ENCODE data around the gene RAI14.

The RAI14 gene

DNA sequence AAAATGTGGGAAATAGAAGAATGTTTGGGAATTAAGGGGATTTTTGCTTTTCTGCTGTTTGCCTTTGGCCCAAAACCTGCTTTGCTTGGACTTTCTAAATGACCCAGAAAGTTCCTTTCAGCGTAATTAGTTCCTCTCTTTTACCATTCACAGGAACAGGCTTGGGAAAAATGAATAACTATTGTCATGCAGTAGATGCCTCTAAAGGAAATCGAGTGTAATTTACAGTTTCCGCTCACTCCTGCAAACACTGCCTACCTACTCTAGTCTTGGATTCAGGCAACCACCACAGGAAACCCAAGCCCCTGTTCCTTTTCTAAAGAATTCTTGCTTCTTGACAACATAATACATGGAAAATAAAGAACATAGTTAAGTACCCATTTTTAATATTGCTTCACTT, 207.8 kb downstream of the RAI14 start:
- no peak for FAIRE-seq
- TF ChIP-seq POLR2A (IDR thresholded peaks at IDR 0.05; ENCODE audit: low read depth, low read length): no peak
- no peak for TF ChIP-seq TAF1 (IDR thresholded peaks at IDR 0.05; ENCODE audit: low read depth, low read length)
- TF ChIP-seq SPI1 (IDR thresholded peaks at IDR 0.05; ENCODE audit: low read depth, low read length): no peak
- TF ChIP-seq POU2F2 (IDR thresholded peaks at IDR 0.05; ENCODE audit: low read depth, low read length): no peak
- TF ChIP-seq POLR2AphosphoS5 (IDR thresholded peaks at IDR 0.05; ENCODE audit: low read depth, low read length): no peak
- TF ChIP-seq PAX5 (IDR thresholded peaks at IDR 0.05; ENCODE audit: insufficient read depth, low read length, severe bottlenecking): no peak
- no peak for DNase-seq (ENCODE audit: insufficient read length, low spot score)

DNA sequence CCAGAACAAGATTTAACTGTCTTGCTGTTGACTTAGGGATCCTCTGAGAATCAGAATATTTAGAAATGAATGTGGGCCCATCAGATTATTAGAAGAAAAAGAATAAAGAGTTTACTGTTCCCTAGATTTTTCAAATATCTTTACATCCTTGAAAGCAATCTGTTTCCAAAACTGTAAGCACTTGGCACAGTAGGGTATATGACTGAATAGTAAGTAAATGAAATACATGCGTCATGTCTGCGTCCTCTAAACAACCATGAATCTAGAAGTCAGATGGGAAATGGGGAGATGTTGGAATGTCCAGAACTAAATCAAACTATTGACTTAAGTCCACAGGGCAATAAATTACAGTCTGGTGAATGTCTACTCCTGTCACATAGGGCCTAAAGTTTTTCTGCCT, 209.0 kb downstream of the RAI14 start:
- FAIRE-seq: no peak
- no peak for TF ChIP-seq PAX5 (IDR thresholded peaks at IDR 0.05; ENCODE audit: insufficient read depth, low read length, severe bottlenecking)
- TF ChIP-seq TAF1 (IDR thresholded peaks at IDR 0.05; ENCODE audit: low read depth, low read length): no peak
- no peak for TF ChIP-seq POLR2A (IDR thresholded peaks at IDR 0.05; ENCODE audit: low read depth, low read length)
- TF ChIP-seq SPI1 (IDR thresholded peaks at IDR 0.05; ENCODE audit: low read depth, low read length): no peak
- no peak for TF ChIP-seq POLR2AphosphoS5 (IDR thresholded peaks at IDR 0.05; ENCODE audit: low read depth, low read length)
- no peak for TF ChIP-seq POU2F2 (IDR thresholded peaks at IDR 0.05; ENCODE audit: low read depth, low read length)
- DNase-seq (ENCODE audit: insufficient read length, low spot score): no peak

DNA sequence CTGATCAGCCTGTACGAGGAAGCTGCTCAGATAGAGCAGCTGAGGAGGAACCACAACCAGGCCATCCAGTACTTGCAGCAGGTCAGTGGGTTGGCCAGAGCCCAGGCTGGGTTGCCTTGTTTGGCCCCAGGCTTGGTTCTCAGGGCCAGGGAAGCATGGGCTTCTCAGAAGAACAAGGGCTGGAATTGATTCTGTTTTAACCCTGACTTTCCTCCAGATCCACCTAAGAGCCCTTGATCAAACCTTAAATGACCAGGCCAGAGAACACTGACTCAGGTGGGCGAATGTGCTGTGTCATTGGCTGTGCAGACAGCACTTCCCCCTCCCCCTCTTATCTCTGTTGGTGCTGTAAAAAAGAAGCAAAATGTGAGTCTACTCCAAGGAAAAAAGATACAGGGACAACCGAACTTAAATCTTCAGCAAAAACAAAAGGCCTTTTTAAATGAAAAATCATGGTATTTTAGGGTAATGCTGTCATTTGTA, 210.9 kb downstream of the RAI14 start:
- FAIRE-seq (no peak), DNase-seq (ENCODE audit: insufficient read length, low spot score) (no peak)
- TF ChIP-seq POLR2AphosphoS5 (IDR thresholded peaks at IDR 0.05; ENCODE audit: low read depth, low read length) (no peak), POLR2A (IDR thresholded peaks at IDR 0.05; ENCODE audit: low read depth, low read length) (no peak), PAX5 (IDR thresholded peaks at IDR 0.05; ENCODE audit: insufficient read depth, low read length, severe bottlenecking) (no peak), SPI1 (IDR thresholded peaks at IDR 0.05; ENCODE audit: low read depth, low read length) (no peak), TAF1 (IDR thresholded peaks at IDR 0.05; ENCODE audit: low read depth, low read length) (no peak), POU2F2 (IDR thresholded peaks at IDR 0.05; ENCODE audit: low read depth, low read length) (no peak)

DNA sequence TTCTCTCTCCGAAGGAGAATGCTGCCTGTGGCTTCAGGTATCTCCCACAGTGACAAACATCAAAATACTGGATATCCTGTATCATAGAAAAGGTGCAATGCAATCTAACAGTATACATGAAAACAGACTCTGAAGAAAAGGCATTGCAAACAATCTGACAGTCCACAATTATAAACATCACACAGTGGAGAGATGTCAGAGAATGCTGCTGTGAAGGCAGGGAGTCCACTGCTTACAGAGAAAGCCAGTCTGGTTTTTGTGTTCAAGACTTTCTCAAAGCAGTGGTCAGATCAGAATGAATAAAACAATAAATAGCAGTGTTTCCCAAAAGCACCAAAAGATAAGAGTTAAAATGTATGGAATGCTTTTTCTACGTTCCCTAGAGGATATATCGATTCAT, 211.5 kb downstream of the RAI14 start:
- FAIRE-seq: no peak
- no peak for TF ChIP-seq SPI1 (IDR thresholded peaks at IDR 0.05; ENCODE audit: low read depth, low read length)
- no peak for TF ChIP-seq POU2F2 (IDR thresholded peaks at IDR 0.05; ENCODE audit: low read depth, low read length)
- no peak for TF ChIP-seq POLR2AphosphoS5 (IDR thresholded peaks at IDR 0.05; ENCODE audit: low read depth, low read length)
- TF ChIP-seq PAX5 (IDR thresholded peaks at IDR 0.05; ENCODE audit: insufficient read depth, low read length, severe bottlenecking): no peak
- no peak for TF ChIP-seq POLR2A (IDR thresholded peaks at IDR 0.05; ENCODE audit: low read depth, low read length)
- no peak for TF ChIP-seq TAF1 (IDR thresholded peaks at IDR 0.05; ENCODE audit: low read depth, low read length)
- DNase-seq (ENCODE audit: insufficient read length, low spot score): no peak

DNA sequence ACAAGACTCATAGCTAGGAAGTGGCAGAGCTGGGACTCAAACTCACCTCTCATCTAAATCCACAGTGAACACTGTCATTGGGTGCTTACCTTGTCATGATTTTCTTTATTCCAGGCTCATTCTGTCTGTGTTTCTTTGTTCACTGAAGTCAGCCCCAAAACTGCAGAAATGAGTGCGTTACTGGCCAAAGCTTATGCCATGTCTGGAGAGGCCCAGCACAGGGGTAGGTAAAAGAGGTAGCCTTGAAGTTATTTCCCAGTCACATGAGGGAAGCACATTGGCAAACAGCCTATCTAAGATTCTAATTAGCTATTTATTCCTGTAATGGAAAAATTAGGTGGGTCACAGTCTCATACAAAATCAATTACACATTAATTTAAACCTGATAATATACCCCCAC, 212.7 kb downstream of the RAI14 start:
- DNase-seq (ENCODE audit: insufficient read length, low spot score) (no peak), FAIRE-seq (no peak)
- TF ChIP-seq PAX5 (IDR thresholded peaks at IDR 0.05; ENCODE audit: insufficient read depth, low read length, severe bottlenecking) (no peak), POLR2AphosphoS5 (IDR thresholded peaks at IDR 0.05; ENCODE audit: low read depth, low read length) (no peak), POLR2A (IDR thresholded peaks at IDR 0.05; ENCODE audit: low read depth, low read length) (no peak), SPI1 (IDR thresholded peaks at IDR 0.05; ENCODE audit: low read depth, low read length) (no peak), TAF1 (IDR thresholded peaks at IDR 0.05; ENCODE audit: low read depth, low read length) (no peak), POU2F2 (IDR thresholded peaks at IDR 0.05; ENCODE audit: low read depth, low read length) (no peak)

DNA sequence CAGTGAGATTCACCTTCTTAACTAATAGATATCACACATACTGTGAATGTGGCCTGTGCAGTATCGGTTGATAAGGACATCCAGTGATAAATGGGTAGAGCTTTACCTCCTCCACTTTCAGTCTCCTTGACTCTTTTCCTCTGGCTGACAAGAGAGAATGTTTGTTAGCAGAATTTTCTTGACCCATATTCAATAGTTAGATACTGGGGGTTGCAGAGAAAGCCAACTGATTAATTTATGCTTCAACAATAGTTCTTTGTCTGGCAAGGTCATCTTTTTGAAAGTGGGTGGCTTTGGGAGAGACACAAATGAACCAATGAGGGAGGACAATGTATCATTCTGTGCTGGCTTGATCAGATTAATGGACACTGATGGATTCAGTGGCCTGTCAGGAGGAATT, 213.1 kb downstream of the RAI14 start:
- FAIRE-seq: no peak
- TF ChIP-seq POLR2AphosphoS5 (IDR thresholded peaks at IDR 0.05; ENCODE audit: low read depth, low read length) (no peak), POLR2A (IDR thresholded peaks at IDR 0.05; ENCODE audit: low read depth, low read length) (no peak), SPI1 (IDR thresholded peaks at IDR 0.05; ENCODE audit: low read depth, low read length) (no peak), PAX5 (IDR thresholded peaks at IDR 0.05; ENCODE audit: insufficient read depth, low read length, severe bottlenecking) (no peak), POU2F2 (IDR thresholded peaks at IDR 0.05; ENCODE audit: low read depth, low read length) (no peak), TAF1 (IDR thresholded peaks at IDR 0.05; ENCODE audit: low read depth, low read length) (no peak)
- no peak for DNase-seq (ENCODE audit: insufficient read length, low spot score)

DNA sequence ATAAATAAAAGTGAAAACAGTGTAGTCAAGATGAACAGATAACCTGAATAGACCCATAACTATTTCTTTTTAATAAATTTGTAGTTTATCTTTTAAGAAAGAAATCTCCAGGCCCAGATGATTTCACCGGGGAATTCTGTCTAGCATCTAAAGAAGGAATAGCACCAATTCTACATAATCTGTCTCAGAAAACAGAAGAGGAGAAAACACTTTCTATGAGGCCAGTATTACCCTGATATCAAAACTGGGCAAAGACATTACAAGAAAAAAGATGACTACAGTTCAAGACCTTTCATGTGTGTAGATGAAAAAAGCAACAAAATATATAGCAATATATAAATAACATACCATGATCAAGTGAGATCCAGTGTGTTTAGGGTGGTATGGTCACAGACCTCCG, 214.3 kb downstream of the RAI14 start:
- FAIRE-seq: no peak
- TF ChIP-seq TAF1 (IDR thresholded peaks at IDR 0.05; ENCODE audit: low read depth, low read length) (no peak), SPI1 (IDR thresholded peaks at IDR 0.05; ENCODE audit: low read depth, low read length) (no peak), PAX5 (IDR thresholded peaks at IDR 0.05; ENCODE audit: insufficient read depth, low read length, severe bottlenecking) (no peak), POLR2A (IDR thresholded peaks at IDR 0.05; ENCODE audit: low read depth, low read length) (no peak), POLR2AphosphoS5 (IDR thresholded peaks at IDR 0.05; ENCODE audit: low read depth, low read length) (no peak), POU2F2 (IDR thresholded peaks at IDR 0.05; ENCODE audit: low read depth, low read length) (no peak)
- no peak for DNase-seq (ENCODE audit: insufficient read length, low spot score)

DNA sequence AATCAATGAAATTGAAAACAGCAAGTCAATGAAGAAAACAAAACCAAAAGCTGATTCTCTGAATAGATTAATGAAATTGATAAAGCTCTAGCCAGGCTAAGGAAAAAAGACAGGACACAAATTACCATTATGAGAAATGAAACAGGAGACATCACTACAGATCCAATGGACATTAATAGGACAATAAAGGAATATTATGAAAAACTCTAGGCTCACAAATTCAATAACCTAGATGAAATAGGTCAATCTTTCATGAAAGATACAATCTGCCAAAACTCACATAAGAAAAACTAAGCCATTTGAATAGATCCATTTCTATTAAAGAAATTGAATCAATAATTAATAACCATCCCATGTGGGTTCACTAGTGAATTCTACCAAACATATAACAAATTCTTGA, 220.1 kb downstream of the RAI14 start:
- TF ChIP-seq TAF1 (IDR thresholded peaks at IDR 0.05; ENCODE audit: low read depth, low read length) (no peak), POU2F2 (IDR thresholded peaks at IDR 0.05; ENCODE audit: low read depth, low read length) (no peak), POLR2AphosphoS5 (IDR thresholded peaks at IDR 0.05; ENCODE audit: low read depth, low read length) (no peak), SPI1 (IDR thresholded peaks at IDR 0.05; ENCODE audit: low read depth, low read length) (no peak), POLR2A (IDR thresholded peaks at IDR 0.05; ENCODE audit: low read depth, low read length) (no peak)
- FAIRE-seq: no peak
- no peak for DNase-seq (ENCODE audit: insufficient read length, low spot score)

DNA sequence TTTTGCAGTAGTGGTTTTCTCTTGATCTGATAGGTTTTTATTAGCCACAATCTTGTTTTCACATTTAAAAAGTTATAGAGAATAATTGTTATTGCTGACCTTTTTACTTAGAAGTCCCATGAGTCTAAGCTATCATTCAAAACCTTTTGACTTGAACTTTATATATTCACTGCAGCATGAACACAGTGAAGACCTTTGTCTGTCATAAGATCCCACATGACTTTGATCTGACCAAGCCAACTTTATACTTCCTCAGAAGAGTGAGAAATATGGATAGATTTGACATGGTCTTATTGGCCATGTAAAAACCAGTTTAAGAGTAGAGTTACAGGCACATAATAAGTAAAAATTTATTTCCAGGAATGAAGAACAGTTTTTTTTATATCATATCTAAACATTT, 225.1 kb downstream of the RAI14 start:
- no peak for FAIRE-seq
- DNase-seq (ENCODE audit: insufficient read length, low spot score): no peak
- no peak for TF ChIP-seq TAF1 (IDR thresholded peaks at IDR 0.05; ENCODE audit: low read depth, low read length)
- TF ChIP-seq PAX5 (IDR thresholded peaks at IDR 0.05; ENCODE audit: insufficient read depth, low read length, severe bottlenecking): no peak
- TF ChIP-seq POU2F2 (IDR thresholded peaks at IDR 0.05; ENCODE audit: low read depth, low read length): no peak
- no peak for TF ChIP-seq POLR2AphosphoS5 (IDR thresholded peaks at IDR 0.05; ENCODE audit: low read depth, low read length)
- no peak for TF ChIP-seq POLR2A (IDR thresholded peaks at IDR 0.05; ENCODE audit: low read depth, low read length)
- TF ChIP-seq SPI1 (IDR thresholded peaks at IDR 0.05; ENCODE audit: low read depth, low read length): no peak

Measured in GM12891 (cell line).